Type B pancreatic cell (in vitro differentiated cells): ENCODE results near the gene KIF6. TPM values are rescaled to one million over a fixed set of nuclear protein-coding genes. Genes with fewer than 3 reads are reported as not detected.

Experiments used
- DNase-seq: peaks from one replicate; pipeline ENCODE4 v3.0.0; 2021; ENCODE audit warnings: mixed read lengths; ENCODE audit not compliant: unreplicated experiment; ENCODE audit errors: extremely low spot score
- H3K27ac Mint-ChIP-seq: 2 replicates; pipeline ENCODE4 v1.8.0; 2021; ENCODE audit warnings: mild to moderate bottlenecking, mixed read lengths
- H3K27me3 Mint-ChIP-seq: 2 replicates; pipeline ENCODE4 v1.8.0; 2021; ENCODE audit warnings: mixed read lengths
- H3K36me3 Mint-ChIP-seq: 2 replicates; pipeline ENCODE4 v1.8.0; 2021; ENCODE audit warnings: mixed read lengths
- H3K4me1 Mint-ChIP-seq: one replicate; pipeline ENCODE4 v1.8.0; 2021; ENCODE audit warnings: mixed read lengths; ENCODE audit not compliant: unreplicated experiment
- H3K4me3 Mint-ChIP-seq: 2 replicates; pipeline ENCODE4 v1.8.0; 2021; ENCODE audit warnings: mild to moderate bottlenecking, mixed read lengths
- H3K9me3 Mint-ChIP-seq: 2 replicates; pipeline ENCODE4 v1.8.0; 2021; ENCODE audit warnings: mixed read lengths
- CTCF ChIP-seq: fragments of 200-600 bp; sonication (generic); conservative IDR thresholded peaks from 2 replicates; pipeline ENCODE4 v1.5.0; 2021; ENCODE audit warnings: antibody characterized with exemption, mild to moderate bottlenecking
- total RNA-seq: library from RNA; stranded (reverse); gene quantifications from 2 replicates; pipeline ENCODE4 v1.2.1, GENCODE V29; 2021; ENCODE audit warnings: low replicate concordance

KIF6 gene
- total RNA-seq, 1 donor from 2014 or later: 3.3 TPM

GRCh38 chr6:39707962-39708683 is 17.1 kb downstream of the KIF6 start:
- H3K4me1 Mint-ChIP-seq: peaks cover 4% of the 10 kb centered on the region
- H3K27me3 Mint-ChIP-seq: no peaks in the 10 kb centered on the region
- H3K9me3 Mint-ChIP-seq: no peaks in the 10 kb centered on the region
- no peak overlapping the region for H3K27ac Mint-ChIP-seq
- TF ChIP-seq CTCF: no peak
- no peak for DNase-seq
- no peaks in the 10 kb centered on the region for H3K36me3 Mint-ChIP-seq
- H3K4me3 Mint-ChIP-seq: no peak overlapping the region

- no peak overlapping the region for H3K27ac Mint-ChIP-seq
- no peak for TF ChIP-seq CTCF
- H3K9me3 Mint-ChIP-seq: no peaks in the 10 kb centered on the region
- H3K4me3 Mint-ChIP-seq: no peak overlapping the region
- H3K4me1 Mint-ChIP-seq: peaks cover 4% of the 10 kb centered on the region
- no peak for DNase-seq
- no peaks in the 10 kb centered on the region for H3K27me3 Mint-ChIP-seq
- no peaks in the 10 kb centered on the region for H3K36me3 Mint-ChIP-seq
These were observed 18.3 kb downstream of the KIF6 start for GRCh38 chr6:39706819-39707335.

GRCh38 chr6:39702265-39702664 is 22.9 kb downstream of the KIF6 start:
- H3K27me3 Mint-ChIP-seq: no peaks in the 10 kb centered on the region
- no peak for TF ChIP-seq CTCF

GRCh38 chr6:39700362-39700761 is 24.8 kb downstream of the KIF6 start:
- Mint-ChIP-seq H3K27me3 (no peaks in the 10 kb centered on the region), H3K4me1 (no peaks in the 10 kb centered on the region), H3K9me3 (no peaks in the 10 kb centered on the region), H3K4me3 (no peak overlapping the region), H3K36me3 (no peaks in the 10 kb centered on the region), H3K27ac (no peak overlapping the region)
- no peak for DNase-seq
- no peak for TF ChIP-seq CTCF

More at GRCh38 chr6:39702265-39702664, 22.9 kb downstream of the KIF6 start:
- Mint-ChIP-seq H3K27ac (no peak overlapping the region), H3K36me3 (no peaks in the 10 kb centered on the region), H3K4me3 (no peak overlapping the region), H3K9me3 (no peaks in the 10 kb centered on the region), H3K4me1 (no peaks in the 10 kb centered on the region)
- no peak for DNase-seq

DNA sequence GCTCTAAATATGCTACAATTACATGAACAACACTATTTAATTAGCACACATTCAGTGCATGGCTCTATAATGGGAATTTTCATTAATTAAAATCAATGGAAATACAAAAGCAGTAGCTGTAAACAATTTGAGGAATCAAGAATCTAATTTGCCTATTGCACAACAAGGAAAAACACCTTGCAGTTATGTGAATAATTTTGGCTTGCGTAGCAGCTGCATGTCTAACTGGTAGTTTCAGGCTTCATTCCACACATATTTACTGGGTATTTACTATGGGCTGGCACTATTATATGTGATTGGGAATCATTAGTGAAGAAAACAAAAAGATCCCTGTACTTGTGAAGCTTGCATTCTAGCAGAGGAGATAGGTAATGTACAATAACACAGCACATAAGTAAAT is 26.4 kb downstream of the KIF6 start:
- no peaks in the 10 kb centered on the region for H3K27me3 Mint-ChIP-seq
- H3K9me3 Mint-ChIP-seq: no peaks in the 10 kb centered on the region
- no peak for TF ChIP-seq CTCF
- no peak overlapping the region for H3K4me3 Mint-ChIP-seq
- H3K4me1 Mint-ChIP-seq: no peaks in the 10 kb centered on the region
- no peak for DNase-seq
- no peaks in the 10 kb centered on the region for H3K36me3 Mint-ChIP-seq
- H3K27ac Mint-ChIP-seq: no peak overlapping the region
